Right renal pelvis (tissue), 4 donors: ENCODE results near the gene MEGF6. TPM values are rescaled to one million over a fixed set of nuclear protein-coding genes. Genes with fewer than 3 reads are reported as not detected.

Experiments
- DNase-seq, 4 donors: peaks; one replicate each; pipeline ENCODE4 v3.0.0-alpha.2; 2013; ENCODE audit warnings: low read depth in 4 of 4, low spot score in 3 of 4, missing footprints in 1 of 4
- polyA plus RNA-seq, 4 donors: library from polyadenylated mRNA; unstranded; fragments of 120-200 nt; gene quantifications; one replicate each; pipeline ENCODE4 v1.2.1, GENCODE V29; 2013; ENCODE audit not compliant: insufficient read length in 4 of 4

The MEGF6 gene
- polyA plus RNA-seq, 4 donors = 9.0 to 15.6 (median 10.5) TPM

DNA sequence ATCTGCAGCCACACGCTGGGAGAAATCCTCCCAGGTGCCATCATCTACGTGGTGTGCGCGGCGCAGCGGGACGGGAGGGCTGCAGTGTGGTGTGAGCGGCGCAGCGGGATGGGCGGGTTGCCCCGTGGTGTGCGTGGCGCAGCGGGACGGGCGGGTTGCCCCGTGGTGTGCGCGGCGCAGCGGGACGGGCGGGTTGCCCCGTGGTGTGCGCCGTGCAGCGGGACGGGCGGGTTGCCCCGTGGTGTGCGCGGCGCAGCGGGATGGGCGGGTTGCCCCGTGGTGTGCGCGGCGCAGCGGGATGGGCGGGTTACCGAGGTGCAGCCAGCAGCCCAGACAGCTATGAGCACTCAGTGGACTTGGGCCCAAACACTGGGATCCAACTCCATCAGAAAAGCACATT lies 33.9 kb upstream of the MEGF6 start:
- DNase-seq = no peak

DNA sequence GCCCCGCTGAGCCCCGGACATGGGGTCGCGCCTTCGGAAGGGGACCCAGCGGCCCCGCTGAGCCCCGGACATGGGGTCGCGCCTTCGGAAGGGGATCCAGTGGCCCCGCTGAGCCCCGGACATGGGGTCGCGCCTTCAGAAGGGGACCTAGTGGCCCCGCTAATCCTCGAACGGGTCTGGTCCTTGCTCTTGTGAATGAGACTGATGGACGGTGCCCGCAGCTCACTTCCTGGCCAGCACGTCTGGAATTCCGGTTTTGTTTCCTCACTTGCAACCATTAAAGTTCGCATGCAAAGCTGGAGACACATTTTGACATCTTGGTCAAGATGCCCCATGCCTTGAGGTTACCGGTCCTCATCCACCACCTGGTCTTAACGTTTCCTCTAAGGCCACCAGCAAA lies 33.0 kb upstream of the MEGF6 start:
- DNase-seq = no peak

DNA sequence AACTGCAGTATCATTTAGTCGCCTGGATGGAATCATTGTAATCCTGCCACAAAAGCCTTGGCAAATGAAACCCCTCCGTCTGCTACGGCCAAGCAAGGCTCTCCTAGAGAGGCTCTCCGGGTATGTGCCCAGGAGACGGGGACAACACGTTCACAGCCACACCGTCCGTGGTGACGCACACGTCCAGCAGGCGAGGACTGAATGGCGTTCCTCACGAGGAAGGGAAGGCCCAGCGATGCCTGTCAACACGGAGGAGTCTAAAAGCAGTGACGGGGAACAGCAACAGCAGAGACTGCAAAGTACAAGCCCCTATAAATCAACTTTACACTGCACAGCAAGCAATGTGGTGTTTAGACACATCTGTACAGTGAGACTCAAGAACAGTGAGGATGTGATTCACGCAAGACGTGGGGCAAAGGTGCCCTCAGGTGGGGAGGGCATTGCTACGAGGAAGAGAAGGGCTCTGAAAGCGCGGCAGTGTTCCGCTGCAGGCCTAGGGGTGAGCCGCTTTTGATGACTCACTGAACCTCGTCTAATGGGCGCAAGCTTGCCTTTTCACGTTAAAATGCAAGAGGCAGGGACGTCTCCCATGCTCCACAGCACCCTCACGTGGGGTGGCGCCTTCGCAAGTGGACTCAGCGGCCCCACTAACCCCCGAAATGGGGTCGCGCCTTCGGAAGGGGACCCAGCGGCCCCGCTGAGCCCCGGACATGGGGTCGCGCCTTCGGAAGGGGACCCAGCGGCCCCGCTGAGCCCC lies 31.8 kb upstream of the MEGF6 start:
- DNase-seq = no peak

DNA sequence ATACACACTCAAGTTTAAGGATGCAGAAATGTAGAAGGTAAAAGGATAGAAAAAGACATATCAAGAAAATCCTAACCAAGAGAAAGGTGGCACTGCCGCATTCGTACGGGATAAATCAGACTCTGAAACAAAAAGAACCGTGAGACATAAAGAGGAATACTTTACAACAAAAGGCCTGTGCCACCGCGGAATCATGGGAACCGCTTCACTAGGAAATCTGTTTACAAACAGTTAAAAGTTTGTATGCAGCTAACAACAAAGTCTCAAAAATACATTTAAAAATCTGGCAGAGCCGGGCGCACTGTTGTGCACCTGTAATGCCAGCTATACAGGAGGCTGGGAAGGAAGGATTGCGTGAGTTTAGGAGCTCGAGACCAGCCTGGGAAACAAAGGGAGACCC lies 30.5 kb upstream of the MEGF6 start:
- DNase-seq = no peak

DNA sequence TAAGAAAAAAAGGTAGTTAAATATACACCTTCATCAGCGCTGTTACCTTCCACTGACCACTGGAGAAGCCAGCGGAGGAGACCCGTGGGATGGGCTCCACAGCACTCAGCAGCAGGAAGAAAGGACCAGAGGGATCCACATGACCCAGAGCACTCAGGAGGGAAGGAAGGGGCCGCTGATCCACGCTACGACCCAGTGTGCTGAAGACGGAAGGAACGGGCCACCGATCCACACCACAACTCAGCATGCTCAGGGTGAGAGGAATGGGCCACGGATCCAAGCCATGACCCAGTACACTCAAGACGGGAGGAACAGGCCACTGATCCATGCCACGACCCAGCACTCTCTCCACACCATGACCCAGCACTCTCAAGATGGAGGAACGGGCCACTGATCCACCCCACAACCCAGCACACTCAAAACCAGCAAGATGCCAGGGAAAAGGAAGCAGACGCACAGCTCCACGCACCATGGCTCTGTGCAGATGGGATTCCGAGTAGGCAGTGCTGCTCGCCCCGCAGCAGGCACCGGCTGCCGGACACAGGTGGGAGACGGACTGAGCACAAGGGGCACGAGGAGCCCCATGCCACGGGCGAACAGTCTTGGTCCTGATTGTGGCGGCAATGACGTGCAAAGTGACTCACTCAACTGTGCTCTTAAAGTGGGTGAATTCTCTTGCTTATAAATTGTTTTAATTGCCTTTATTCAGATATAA lies 29.9 kb upstream of the MEGF6 start:
- DNase-seq = no peak

DNA sequence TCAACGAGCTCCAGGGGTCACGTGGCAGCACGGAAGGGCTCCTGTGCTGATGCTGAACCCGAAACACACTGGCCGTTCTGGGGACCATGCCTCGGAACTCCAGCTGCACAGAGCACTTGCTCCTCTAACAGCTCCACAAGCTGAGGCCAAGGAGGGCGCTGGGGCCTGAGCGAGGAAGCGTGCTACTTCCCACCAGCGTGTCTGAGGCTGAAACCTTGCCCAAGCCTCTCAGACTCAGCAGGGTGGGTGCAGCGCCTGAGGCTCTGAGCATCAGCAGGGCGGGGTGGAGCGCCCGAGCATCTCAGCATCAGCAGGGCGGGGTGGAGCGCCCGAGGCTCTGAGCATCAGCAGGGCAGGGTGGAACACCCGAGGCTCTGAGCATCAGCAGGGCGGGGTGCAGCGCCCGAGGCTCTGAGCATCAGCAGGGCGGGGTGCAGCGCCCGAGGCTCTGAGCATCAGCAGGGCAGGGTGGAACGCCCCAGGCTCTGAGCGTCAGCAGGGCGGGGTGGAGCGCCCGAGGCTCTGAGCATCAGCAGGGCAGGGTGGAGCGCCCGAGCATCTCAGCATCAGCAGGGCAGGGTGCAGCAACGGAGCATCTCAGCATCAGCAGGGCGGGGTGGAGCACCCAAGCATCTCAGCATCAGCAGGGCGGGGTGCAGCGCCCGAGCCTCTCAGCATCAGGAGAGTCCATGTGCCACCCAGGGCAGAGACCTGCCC lies 29.0 kb upstream of the MEGF6 start:
- DNase-seq = no peak

DNA sequence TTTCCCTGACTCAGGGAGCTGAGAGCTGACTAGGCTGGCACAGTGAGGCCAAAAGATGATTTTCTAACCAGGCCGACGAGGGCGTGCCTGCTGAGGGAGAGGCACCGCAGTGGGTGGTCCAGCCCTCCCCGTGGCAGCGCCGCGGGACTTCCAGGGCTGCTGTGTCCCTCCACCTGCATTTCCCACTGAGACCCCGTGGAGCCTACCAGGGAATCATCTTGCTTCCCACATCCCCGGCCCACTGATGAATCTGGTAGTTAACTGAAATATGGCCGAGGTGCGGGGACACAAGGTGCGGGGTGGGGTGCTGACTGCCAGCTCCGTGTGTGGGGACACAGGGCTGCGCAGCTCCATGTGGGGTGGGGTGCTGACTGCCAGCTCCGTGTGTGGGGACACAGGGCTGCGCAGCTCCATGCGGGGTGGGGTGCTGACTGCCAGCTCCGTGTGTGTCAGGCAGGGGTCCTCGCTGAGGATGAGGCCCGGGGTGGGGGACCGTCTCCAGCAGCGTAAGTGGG lies 28.1 kb upstream of the MEGF6 start:
- no peak for DNase-seq

DNA sequence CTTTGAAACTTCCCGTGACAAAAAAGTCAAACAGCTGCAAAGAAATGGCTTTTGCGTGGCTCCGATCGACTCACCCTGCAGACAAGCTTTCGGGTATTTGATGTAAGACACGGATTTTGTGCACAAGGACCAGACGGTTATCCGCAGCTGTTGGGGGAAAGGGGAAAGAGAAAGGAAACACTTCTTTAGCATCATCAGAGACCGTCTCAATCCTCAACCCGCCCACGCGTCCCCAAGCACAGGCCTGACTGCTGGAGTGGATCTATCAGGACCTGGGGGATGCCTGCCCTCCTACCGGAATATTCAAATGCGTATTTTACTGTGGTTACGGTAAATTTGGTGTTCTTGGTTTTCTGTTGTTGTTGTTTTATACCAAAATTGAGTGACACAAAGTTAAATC lies 27.4 kb upstream of the MEGF6 start:
- no peak for DNase-seq

DNA sequence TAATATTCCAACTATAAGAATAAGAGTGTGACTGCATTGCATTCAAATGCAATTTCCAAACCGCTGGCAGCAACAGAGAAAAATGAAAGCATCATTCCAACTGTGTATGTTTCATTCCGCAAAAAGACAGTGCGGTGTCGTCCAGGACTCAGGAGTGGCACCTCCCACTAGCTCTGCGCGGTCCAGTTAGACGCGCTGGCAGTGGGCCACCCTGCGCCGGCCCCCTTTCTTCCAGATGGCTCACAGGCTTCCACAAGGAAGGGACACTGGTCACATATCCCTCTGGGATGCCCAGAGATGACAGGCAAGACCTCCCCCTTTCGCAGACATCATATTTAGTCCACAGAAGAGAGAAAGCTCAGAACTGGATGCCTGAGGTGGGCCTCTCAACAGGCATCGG lies 26.7 kb upstream of the MEGF6 start:
- no peak for DNase-seq

DNA sequence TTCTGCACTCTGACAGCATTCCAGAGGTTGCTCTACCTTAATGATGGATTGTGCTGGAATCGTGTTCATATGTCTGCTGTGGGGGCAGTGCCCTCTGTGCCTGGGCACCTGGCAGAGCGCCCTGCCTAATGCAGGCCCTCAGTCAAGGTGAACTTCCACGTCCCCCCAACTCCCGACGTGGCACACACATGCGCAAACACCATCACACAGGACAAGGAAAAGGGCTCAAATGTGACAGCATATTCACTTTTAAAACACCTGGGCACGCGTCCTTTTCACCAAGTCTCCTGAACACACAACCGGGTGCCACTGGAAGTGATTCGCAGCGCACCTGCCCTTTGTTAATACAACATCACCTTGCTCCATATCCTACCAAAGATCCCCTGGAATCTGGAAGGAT lies 25.2 kb upstream of the MEGF6 start:
- DNase-seq = no peak

DNA sequence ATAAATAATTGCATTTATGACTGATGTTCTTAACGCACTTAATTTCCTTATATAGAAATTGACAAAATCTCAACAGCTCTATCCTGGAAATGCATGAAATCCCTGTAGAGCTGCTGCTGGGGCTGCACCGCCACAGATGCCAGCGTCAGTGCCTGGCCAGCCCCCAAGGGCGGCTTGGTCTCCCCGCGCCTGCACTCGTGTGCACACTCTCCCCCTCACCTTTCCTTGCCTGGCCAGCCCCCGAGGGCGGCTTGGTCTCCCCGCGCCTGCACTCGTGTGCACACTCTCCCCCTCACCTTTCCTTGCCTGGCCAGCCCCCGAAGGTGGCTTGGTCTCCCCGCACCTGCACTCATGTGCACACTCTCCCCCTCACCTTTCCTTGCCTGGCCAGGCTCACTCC lies 24.8 kb upstream of the MEGF6 start:
- no peak for DNase-seq

DNA sequence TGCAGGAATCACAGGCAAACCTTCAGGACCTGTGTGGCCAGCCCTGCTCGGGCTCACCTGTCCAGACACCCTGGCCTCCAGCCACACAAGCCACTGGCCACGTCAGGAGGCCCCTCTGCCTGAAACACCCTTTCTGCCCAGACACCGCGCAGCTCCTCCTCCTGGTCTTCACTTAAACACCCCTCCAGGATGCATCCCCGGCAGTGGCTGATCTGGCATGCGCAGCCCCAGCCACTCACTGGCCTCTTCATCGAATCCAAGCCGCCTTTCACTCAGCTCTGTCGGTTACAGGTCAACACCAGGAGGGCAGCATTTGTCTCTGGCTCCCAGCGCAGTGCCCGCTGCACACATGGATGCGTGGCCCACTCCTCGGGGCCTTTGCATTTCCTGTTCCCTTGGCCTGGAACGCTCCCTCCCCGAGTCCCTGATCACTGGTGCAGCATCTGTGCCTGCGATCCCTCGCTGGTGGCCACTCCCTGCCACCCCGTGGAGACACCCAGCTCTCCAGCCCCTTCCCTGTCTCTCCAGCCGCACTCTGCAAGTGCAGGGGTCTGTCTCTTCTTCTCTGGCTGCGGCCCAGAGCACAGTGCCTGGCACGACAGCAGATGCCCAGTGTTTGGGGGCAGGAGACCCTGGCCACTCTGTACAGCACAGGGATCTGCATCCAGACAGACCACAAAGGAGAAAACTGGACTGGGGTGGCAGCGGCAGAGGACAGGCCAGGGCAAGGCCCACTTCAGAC lies 22.9 kb upstream of the MEGF6 start:
- no peak for DNase-seq

DNA sequence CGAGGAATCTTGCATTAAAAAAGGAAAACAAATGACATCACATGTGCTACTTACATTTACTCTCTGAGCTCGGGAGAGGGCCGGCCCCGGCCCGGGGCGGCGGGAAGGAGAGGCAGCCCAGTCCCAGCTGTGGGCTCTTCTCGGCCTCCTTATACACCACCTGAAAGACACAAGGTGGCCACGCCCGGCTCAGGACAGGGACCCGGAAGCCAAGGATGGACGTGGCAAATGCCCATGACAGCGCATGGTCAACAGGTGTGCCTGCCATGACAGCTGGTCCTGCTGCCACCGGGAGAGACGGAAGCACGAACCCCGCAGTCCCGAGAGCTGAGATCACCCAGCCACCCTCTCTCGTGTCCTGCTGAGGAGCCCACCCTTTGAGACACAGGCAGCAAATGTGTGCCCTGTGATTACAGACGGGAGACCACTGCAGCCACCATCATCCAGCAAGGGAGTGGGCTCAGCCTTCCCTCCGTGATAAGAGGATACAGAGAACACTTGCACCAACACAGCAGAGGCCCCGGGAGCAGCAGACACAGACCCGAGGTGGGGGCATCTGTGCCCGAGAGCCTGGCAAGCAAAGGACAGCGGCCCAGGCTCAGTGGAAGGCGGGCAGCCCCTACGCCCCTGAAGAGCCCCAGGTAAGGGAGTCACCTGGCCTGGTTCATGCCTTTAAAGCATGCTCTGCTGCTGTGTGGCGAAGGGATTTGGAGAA lies 22.2 kb upstream of the MEGF6 start:
- DNase-seq = no peak

DNA sequence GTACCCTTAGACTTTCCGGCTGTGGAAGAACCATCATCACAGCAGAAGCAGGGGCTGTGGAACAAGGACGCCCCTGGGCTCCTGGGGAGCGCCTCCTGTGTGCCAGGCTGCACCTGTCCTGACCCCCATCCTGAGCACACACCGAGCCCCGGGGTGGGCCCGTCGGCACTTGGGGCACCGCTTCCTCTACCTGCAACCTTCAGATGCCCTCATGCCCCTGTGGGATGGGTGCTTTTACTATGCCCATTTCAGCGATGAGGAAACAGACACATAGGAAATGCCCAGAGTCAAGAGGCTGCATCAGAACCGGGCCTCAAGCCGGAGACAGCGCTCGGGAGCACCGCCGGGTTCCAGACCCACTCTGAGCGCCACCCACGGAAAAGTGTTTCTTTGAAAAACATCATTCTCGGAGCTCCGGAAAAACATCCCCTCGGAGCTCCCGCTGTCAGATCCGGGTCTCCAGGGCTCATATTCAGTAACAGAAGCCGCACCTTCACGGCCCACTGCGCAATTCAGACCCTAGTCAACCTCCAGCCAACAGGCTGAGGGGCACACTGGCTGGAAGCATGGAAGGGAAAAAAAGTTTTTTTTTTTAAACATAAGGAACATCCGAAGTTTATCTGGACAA lies 21.5 kb upstream of the MEGF6 start:
- DNase-seq = no peak

DNA sequence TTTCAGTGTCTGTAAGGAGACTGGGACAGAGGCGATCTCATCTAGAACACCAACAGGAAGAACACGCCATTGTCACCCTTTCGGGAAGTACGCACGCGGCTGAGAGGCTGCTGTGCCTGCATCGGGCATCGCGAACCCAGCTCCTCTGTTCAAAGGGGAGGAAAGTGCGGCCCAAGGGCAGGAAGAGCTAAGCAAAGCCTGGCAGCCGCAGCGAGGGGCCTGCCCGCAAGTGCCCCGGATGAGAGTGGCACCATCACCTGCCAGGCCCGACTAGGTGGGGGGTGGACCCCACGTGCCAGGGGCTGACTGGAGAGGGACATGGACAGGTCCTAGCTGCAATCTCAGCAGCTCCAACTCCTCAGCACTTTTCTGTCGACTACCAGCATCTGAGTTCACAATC lies 21.0 kb upstream of the MEGF6 start:
- no peak for DNase-seq

DNA sequence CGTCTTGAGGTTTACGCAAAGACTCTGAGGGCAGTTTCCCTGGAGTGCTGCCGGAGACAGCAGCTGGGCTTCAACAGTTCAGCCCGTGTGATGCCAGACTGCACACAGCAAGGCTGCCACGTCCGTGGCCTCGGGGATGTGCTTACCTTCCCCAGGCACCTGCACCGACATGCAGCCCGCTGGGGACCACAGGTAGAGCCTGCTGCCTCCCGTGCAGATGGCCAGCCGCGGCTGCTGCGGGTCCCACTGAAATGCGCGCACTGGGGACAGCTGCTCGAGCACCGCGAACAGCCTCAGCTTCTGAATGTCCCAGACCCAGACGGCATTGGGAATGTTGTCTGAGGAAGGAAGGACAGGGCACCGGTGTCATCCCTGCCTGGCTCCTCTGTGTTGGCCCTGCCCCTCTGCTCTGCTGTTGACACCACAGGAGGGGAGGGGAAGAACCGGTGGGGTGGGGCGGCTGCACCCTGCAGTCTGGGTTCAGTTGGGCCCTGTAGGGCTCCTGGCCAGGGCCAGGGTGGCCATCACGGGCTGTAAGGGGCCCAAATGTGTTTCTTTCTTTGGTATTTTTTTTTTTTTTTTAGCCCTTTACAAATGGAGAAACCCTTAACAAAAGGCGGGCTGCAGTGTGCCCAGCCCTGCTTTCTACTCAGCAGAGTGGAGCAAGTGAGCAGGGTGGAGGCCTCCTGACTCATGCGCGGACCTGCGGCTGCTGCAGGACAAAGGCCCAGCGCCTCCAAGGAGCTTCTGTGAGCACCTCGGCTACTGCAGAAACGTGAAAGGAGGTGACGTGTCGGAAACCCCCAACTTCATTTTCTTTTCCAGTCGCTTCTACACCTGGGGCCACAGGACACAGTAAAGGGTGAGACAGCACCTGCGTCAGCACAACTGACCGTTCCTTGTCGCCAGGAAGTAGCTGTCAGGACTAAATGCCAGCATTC lies 20.3 kb upstream of the MEGF6 start:
- no peak for DNase-seq

DNA sequence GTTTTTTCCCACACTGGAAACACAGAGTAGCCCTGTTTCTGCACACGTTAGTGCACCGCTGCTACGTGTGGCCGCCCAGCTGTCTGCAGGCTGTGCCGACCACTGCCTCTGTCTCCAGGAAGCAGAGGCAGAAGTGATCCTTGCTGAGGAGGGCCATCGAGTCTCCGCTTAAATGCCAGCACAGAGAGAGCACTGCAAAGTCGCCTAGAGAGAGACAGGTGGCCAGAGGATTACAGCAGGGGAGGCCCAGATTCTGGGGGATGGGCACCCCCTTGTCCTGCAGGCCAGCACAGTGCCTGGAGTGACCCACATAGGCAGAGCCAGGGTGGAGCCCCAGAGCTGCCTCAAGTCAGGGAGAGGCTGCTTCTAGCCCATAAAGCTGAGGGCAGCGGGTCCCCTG lies 19.6 kb upstream of the MEGF6 start:
- no peak for DNase-seq

DNA sequence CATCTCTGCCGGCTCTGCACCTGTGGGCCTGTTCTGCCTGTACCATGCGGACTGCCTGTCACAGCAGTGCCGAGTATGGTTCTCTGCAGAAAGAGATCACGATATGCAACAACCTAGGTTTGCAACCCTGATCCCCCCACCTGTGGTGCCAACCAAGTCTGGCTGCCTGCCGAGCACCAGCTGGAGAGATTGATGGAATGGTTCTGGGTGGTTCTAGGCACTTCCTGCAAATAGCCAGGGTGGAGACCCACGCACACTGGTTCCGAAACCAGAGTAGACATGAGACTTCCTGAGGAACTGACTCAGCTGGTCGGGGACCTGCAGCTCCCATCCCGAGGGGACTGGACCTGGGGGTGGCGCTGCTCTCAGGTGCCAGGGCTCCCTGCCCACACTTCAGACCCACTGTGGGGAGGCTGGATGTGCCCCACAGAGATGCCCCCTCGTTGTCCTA lies 18.9 kb upstream of the MEGF6 start:
- DNase-seq = no peak
